CD14-positive monocyte (primary cell): ENCODE results near the gene NBEA. TPM values are rescaled to one million over a fixed set of nuclear protein-coding genes. Genes with fewer than 3 reads are reported as not detected.

Experiments used
- DNase-seq, 3 donors: peaks; one replicate each; pipeline ENCODE4 v3.0.0-alpha.2; 2011 to 2022
- H2AFZ ChIP-seq: 2 replicates; pipeline ENCODE4 v1.6.0; 2012; ENCODE audit warnings: mild to moderate bottlenecking, low read depth, low read length, inconsistent platforms; ENCODE audit not compliant: insufficient read depth, poor library complexity, severe bottlenecking
- H3K27ac ChIP-seq, 2 donors: 1 replicate in 1 of 2; 2 replicates in 1 of 2; pipeline ENCODE4 v1.5.1; 2012 to 2013; ENCODE audit warnings: low read length in 2 of 2, control low read depth in 1 of 2, inconsistent platforms in 1 of 2, low read depth in 1 of 2, mild to moderate bottlenecking in 1 of 2
- H3K27me3 ChIP-seq, 2 donors: one replicate each; pipeline versions ENCODE4 v1.6.0 to v1.6.1; 2011 to 2013; ENCODE audit warnings: low read length in 2 of 2; ENCODE audit not compliant: control insufficient read depth in 2 of 2, insufficient read depth in 2 of 2
- H3K36me3 ChIP-seq, 2 donors: replicated peaks in 1 of 2; 1 replicate in 1 of 2; 2 replicates in 1 of 2; pipeline versions ENCODE4 v1.5.1 to v1.6.1; 2012 to 2013; ENCODE audit warnings: low read length in 2 of 2, control low read depth in 1 of 2, inconsistent platforms in 1 of 2, mild to moderate bottlenecking in 1 of 2; ENCODE audit not compliant: insufficient read depth in 2 of 2, control insufficient read depth in 1 of 2
- H3K4me1 ChIP-seq, 2 donors: 1 replicate in 1 of 2; 2 replicates in 1 of 2; pipeline versions ENCODE4 v1.5.1 to v1.6.1; 2012 to 2013; ENCODE audit warnings: low read length in 2 of 2, control low read depth in 1 of 2, inconsistent platforms in 1 of 2, mild to moderate bottlenecking in 1 of 2, moderate library complexity in 1 of 2; ENCODE audit not compliant: insufficient read depth in 2 of 2, control insufficient read depth in 1 of 2
- H3K4me2 ChIP-seq: replicated peaks from 2 replicates; pipeline ENCODE3; 2012; ENCODE audit warnings: low read length, moderate library complexity, mild to moderate bottlenecking; ENCODE audit not compliant: poor library complexity, severe bottlenecking; ENCODE audit errors: extremely low read depth
- H3K4me3 ChIP-seq, 3 experiments: fragments of 200-600 bp in 1 of 3; sonication (generic) in 1 of 3; replicated peaks in 1 of 3; 1 replicate in 2 of 3; 2 replicates in 1 of 3; pipeline ENCODE4 v1.5.1; 2011 to 2013; ENCODE audit warnings: low read length in 3 of 3, mild to moderate bottlenecking in 3 of 3, control low read depth in 2 of 3, low read depth in 2 of 3, inconsistent platforms in 1 of 3, moderate library complexity in 1 of 3
- H3K79me2 ChIP-seq: 2 replicates; pipeline ENCODE4 v1.6.0; 2012; ENCODE audit warnings: mild to moderate bottlenecking, control low read depth, inconsistent platforms, low read length, moderate library complexity; ENCODE audit not compliant: insufficient read depth
- H3K9ac ChIP-seq: 2 replicates; pipeline ENCODE4 v1.6.0; 2017; ENCODE audit warnings: low read length, mild to moderate bottlenecking; ENCODE audit not compliant: insufficient read depth, poor library complexity, severe bottlenecking
- H3K9me3 ChIP-seq, 2 donors: replicated peaks in 1 of 2; 1 replicate in 1 of 2; 2 replicates in 1 of 2; pipeline versions ENCODE4 v1.5.1 to v1.6.1; 2012 to 2013; ENCODE audit warnings: low read length in 2 of 2, control low read depth in 1 of 2; ENCODE audit not compliant: control insufficient read depth in 1 of 2, insufficient read depth in 1 of 2
- H4K20me1 ChIP-seq: 2 replicates; pipeline ENCODE4 v1.6.0; 2012; ENCODE audit warnings: mild to moderate bottlenecking, low read length, control low read depth, moderate library complexity; ENCODE audit not compliant: insufficient read depth
- H3K27ac Mint-ChIP-seq, 7 donors: one replicate each; pipeline ENCODE4 v1.8.0; 2020; ENCODE audit warnings: mild to moderate bottlenecking in 7 of 7, mixed read lengths in 7 of 7, moderate library complexity in 6 of 7, inconsistent platforms in 2 of 7
- H3K27me3 Mint-ChIP-seq, 3 donors: one replicate each; pipeline ENCODE4 v1.8.0; 2021 to 2022; ENCODE audit warnings: low read depth in 3 of 3, mild to moderate bottlenecking in 3 of 3, mixed read lengths in 3 of 3, moderate library complexity in 3 of 3, inconsistent platforms in 1 of 3
- H3K36me3 Mint-ChIP-seq, 2 donors: one replicate each; pipeline ENCODE4 v1.8.0; 2020; ENCODE audit warnings: mixed read lengths in 2 of 2, inconsistent platforms in 1 of 2, mild to moderate bottlenecking in 1 of 2
- H3K4me1 Mint-ChIP-seq: one replicate; pipeline ENCODE4 v1.8.0; 2020; ENCODE audit warnings: mild to moderate bottlenecking, mixed read lengths
- H3K4me3 Mint-ChIP-seq, 2 donors: one replicate each; pipeline ENCODE4 v1.8.0; 2020; ENCODE audit warnings: mild to moderate bottlenecking in 2 of 2, mixed read lengths in 2 of 2, moderate library complexity in 1 of 2
- H3K9me3 Mint-ChIP-seq, 7 donors: one replicate each; pipeline ENCODE4 v1.8.0; 2020 to 2022; ENCODE audit warnings: mixed read lengths in 7 of 7, mild to moderate bottlenecking in 6 of 7, moderate library complexity in 6 of 7, inconsistent platforms in 2 of 7
- CTCF ChIP-seq: fragments of 200-600 bp; IDR thresholded peaks from one replicate; pipeline ENCODE4 v1.8.0; 2022; ENCODE audit warnings: antibody characterized with exemption, mild to moderate bottlenecking
- WGBS: methylation state at CpG from one replicate; pipeline ENCODE4 v1.1.5; 2013; ENCODE audit warnings: missing lambda C conversion rate; ENCODE audit not compliant: insufficient coverage; 5-methylcytosine and 5-hydroxymethylcytosine counted together
- intact Hi-C, 2 donors: fragments of 100-400 bp; cut with micrococcal nuclease; formaldehyde crosslinking; loops; one replicate each; pipeline versions ENCODE4 v1.15.0 to v1.15.1; 2023
- polyA plus RNA-seq, 3 donors: library from polyadenylated mRNA; depleted of rRNA in 1 of 3; unstranded in 2 of 3; stranded (reverse) in 1 of 3; fragments of 300-500 nt in 2 of 3; fragments of >200 nt in 1 of 3; fragmentation: Illumina TruSeq in 2 of 3; gene quantifications; 1 replicate in 2 of 3; 2 replicates in 1 of 3; pipeline ENCODE4 v1.2.3, GENCODE V29; 2012 to 2021

Gene NBEA
- polyA plus RNA-seq, 3 donors: 0.03 to 0.23 (median 0.08) TPM

- Histone ChIP-seq H3K27me3 (peaks cover 2% of the 10 kb centered on the region in 2 donors), H3K4me1 (no peaks in the 10 kb centered on the region), H4K20me1 (no peaks in the 10 kb centered on the region), H3K4me3 (no peak overlapping the region), H3K4me2 (no peak overlapping the region), H3K36me3 (no peaks in the 10 kb centered on the region), H3K9me3 (no peaks in the 10 kb centered on the region), H3K79me2 (no peaks in the 10 kb centered on the region), H3K9ac (no peak overlapping the region), H3K27ac (no peak overlapping the region), H2AFZ (no peak overlapping the region)
- no peaks in the 10 kb centered on the region for H3K4me1 Mint-ChIP-seq
- H3K27me3 Mint-ChIP-seq: peaks cover 1 to 5% (median 4%) of the 10 kb centered on the region in 3 donors
- intact Hi-C loops: no loop called here
- H3K36me3 Mint-ChIP-seq: no peaks in the 10 kb centered on the region
- H3K27ac Mint-ChIP-seq: no peak overlapping the region
- H3K9me3 Mint-ChIP-seq: peaks cover 0 to 2% (median 0%) of the 10 kb centered on the region in 7 donors
- TF ChIP-seq CTCF: no peak
- DNase-seq: no peak
- WGBS: no CpG with 5 or more reads among the region's 2 CpGs
- no peak overlapping the region for H3K4me3 Mint-ChIP-seq
Measured at GRCh38 chr13:34933786-34934185, 8.3 kb upstream of the NBEA start.

- H2AFZ ChIP-seq: no peak overlapping the region
- Mint-ChIP-seq H3K36me3 (no peaks in the 10 kb centered on the region), H3K27ac (no peak overlapping the region), H3K4me3 (no peak overlapping the region), H3K9me3 (peaks cover 0 to 2% (median 0%) of the 10 kb centered on the region in 7 donors), H3K27me3 (peaks cover 3 to 16% (median 4%) of the 10 kb centered on the region in 3 donors), H3K4me1 (no peaks in the 10 kb centered on the region)
- H3K4me3 ChIP-seq: no peak overlapping the region
- H3K4me2 ChIP-seq: no peak overlapping the region
- no peak overlapping the region for H3K9ac ChIP-seq
- H3K27me3 ChIP-seq: peaks cover 15% of the 10 kb centered on the region in 2 donors
- H3K9me3 ChIP-seq: no peaks in the 10 kb centered on the region
- H3K79me2 ChIP-seq: no peaks in the 10 kb centered on the region
- DNase-seq: no peak
- no peaks in the 10 kb centered on the region for H3K4me1 ChIP-seq
- 79% methylated on average over 5 of the region's 5 CpGs for WGBS
- no peak for TF ChIP-seq CTCF
- H3K27ac ChIP-seq: no peak overlapping the region
- H3K36me3 ChIP-seq: no peaks in the 10 kb centered on the region
- no peaks in the 10 kb centered on the region for H4K20me1 ChIP-seq
- intact Hi-C loops: no loop called here
Measured at GRCh38 chr13:34935841-34936240, 6.2 kb upstream of the NBEA start.
